ENCODE data around the gene PKDREJ.

DNA sequence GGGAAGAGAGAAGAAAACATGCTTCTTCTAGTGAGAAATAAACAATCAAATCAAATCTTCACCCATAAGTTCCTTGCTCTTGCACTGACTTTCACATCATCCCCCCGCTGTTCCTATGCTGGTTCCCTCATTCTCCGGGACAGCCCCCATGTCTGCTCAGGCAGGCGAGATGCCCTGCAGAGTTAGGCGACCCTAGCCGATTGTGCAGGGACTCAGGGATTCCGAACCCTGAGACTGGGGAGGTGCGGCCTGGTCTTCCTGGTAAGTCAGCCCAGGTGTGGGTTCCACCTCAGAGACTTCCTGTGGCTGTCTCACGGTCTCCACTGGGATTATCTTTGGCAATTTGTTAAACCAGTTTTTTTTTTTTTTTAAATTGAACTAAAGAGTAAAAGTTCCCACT lies 11.2 kb upstream of the PKDREJ start:
- TF ChIP-seq ZNF384 (IDR thresholded peaks at IDR 0.05) = no peak
- no peak for TF ChIP-seq TARDBP (IDR thresholded peaks at IDR 0.05)
- no peak for TF ChIP-seq ELF4 (IDR thresholded peaks at IDR 0.05)
- TF ChIP-seq, protein P1, sequence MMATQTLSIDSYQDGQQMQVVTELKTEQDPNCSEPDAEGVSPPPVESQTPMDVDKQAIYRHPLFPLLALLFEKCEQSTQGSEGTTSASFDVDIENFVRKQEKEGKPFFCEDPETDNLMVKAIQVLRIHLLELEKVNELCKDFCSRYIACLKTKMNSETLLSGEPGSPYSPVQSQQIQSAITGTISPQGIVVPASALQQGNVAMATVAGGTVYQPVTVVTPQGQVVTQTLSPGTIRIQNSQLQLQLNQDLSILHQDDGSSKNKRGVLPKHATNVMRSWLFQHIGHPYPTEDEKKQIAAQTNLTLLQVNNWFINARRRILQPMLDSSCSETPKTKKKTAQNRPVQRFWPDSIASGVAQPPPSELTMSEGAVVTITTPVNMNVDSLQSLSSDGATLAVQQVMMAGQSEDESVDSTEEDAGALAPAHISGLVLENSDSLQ (IDR thresholded peaks at IDR 0.05) = no peak
- TF ChIP-seq FOXM1 (IDR thresholded peaks at IDR 0.05; ENCODE audit: borderline replicate concordance) = no peak
- no peak for TF ChIP-seq BHLHE40 (IDR thresholded peaks at IDR 0.05; ENCODE audit: borderline replicate concordance)
- TF ChIP-seq HDGF (IDR thresholded peaks at IDR 0.05; ENCODE audit: borderline replicate concordance) = no peak
- no peak for TF ChIP-seq ARNT (IDR thresholded peaks at IDR 0.05)
- TF ChIP-seq CTBP1 (IDR thresholded peaks at IDR 0.05; ENCODE audit: borderline replicate concordance) = no peak
- TF ChIP-seq SP1 (IDR thresholded peaks at IDR 0.05) = no peak
- no peak for TF ChIP-seq SUZ12 (IDR thresholded peaks at IDR 0.05)
- no peak for TF ChIP-seq NFRKB (IDR thresholded peaks at IDR 0.05)

All from HEK293T (cell line).